GM21786 (cell line): ENCODE results near the gene PTPN23.
"Not testable (repeated sequence)": the region's sequence is repeated elsewhere in the genome, so short reads cannot be mapped to it uniquely, and the experiment has no call there.

Experiments used
- ATAC-seq: cut with Tn5 transposase; IDR thresholded peaks from one replicate; pipeline ENCODE4 v1.9.1; 2021; ENCODE audit not compliant: unreplicated experiment

The PTPN23 gene

DNA sequence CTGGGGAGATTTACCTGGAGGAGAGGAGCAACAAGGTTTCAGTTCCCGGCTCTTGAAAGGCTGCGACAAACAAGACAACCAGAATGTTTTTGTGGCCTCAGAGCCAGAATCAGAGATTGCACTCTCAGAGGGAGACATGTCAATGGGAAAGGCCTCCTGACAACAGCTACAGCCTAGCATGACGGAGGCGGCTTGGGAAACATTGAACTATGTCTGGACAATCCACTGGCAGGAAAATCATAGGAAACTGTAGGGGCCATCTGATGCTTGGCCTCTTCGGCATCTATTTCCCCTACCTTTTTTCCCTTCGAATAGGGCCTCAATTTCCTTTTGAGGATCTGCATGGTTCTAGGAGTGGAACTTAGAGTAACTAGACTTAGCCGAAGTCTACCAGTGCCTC is 13.2 kb upstream of the PTPN23 start:
- no peak for ATAC-seq

DNA sequence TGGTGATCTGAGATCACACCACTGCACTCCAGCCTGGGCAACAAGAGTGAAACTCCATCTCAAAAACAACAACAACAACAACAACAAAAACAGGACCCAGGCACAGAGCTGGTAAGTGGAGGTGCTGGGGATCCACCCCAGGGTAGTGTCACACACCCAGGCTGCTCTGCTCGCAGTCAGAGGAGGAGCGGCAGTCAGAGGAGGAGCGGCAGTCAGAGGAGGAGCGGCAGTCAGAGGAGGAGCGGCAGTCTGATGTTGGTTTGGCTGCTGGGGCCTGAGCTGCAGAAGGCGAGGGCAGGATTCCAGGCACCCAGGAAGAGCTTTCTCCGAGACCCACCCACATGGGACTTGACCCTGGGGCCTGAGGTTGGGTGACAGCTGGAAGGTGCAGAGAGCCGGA is 10.8 kb upstream of the PTPN23 start:
- not testable (repeated sequence) for ATAC-seq

GRCh38 chr3:47370887-47371697 is 9.7 kb upstream of the PTPN23 start:
- no peak for ATAC-seq

- no peak for ATAC-seq
Measured at GRCh38 chr3:47374587-47374986, 6.2 kb upstream of the PTPN23 start.

DNA sequence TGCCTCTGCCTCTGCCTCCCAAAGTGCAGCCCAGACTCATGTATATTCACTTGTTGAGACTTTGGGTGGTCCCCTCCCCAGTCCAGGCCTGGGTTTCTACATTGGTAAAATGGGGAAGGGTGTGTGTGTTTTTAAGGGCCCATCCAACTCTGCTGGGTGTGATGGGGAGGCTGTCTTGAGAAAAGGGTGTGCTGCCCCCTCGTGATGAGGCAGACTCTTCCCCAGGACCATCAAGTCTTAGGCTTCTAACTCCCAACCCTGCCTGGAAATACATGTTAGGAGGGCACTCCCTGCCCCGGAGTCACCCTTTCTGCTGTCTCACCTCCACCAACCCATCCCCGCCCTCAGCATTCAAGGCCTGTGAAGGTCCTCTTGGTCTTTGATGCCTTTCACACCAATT is 4.4 kb upstream of the PTPN23 start:
- ATAC-seq: no peak

DNA sequence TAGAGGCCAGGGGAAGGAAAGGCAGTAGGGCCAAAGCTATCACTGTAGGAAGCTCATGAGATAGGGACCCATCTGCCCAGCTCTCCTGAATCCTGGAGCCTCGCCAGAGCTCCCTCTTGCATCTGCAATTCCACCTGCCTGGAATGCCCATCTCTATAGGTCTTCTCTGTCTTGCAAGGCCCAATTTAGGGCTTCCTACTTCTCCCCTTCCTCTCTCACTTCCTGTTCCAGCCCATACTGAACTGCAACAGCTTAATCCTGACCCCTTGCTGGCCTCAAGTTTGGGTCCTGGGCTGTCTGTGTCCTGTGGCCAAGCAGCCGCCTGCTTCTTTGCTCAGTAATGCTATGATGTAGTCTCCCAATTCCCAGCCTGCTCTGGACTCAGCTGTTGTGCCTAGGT is 3.6 kb upstream of the PTPN23 start:
- ATAC-seq: no peak

DNA sequence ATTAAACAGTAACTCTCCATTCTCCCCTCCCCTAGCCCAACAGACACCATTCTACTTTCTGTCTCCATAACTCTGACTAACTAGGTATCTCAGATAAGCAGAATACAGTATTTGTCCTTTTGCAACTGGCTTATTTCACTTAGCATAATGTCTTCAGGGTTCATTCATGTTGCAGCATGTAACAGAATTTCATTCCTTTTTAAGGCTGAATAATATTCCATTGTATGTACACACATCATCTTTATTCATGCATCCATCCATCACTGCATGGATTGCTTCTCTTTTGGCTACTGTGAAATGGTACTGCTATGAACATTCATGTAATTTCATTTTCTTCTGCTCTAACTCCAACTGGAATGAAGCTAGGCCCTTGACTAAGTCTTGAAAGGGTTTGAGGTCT is 2.0 kb upstream of the PTPN23 start:
- no peak for ATAC-seq

DNA sequence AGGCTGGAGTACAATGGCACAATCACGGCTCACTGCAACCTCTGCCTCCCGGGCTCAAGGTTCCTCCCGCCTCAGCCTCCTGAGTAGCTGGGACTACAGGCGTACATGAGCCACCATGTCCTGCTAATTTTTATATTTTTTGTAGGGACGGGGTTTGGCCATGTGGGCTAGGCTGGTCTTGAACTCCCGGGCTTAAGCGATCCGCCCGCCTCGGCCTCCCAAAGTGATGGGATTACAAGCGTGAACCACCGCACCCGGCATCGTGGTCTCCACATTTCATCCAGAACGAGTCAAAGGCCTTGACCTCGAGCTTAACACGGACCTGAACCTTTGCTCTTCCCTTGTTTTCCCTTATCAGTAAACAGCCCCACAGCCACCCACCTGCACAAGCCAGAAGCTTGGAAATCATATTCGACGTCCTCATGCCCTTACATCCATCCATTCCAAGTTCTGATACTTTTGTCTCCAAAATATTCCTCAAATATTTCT is 1.4 kb upstream of the PTPN23 start:
- no peak for ATAC-seq

DNA sequence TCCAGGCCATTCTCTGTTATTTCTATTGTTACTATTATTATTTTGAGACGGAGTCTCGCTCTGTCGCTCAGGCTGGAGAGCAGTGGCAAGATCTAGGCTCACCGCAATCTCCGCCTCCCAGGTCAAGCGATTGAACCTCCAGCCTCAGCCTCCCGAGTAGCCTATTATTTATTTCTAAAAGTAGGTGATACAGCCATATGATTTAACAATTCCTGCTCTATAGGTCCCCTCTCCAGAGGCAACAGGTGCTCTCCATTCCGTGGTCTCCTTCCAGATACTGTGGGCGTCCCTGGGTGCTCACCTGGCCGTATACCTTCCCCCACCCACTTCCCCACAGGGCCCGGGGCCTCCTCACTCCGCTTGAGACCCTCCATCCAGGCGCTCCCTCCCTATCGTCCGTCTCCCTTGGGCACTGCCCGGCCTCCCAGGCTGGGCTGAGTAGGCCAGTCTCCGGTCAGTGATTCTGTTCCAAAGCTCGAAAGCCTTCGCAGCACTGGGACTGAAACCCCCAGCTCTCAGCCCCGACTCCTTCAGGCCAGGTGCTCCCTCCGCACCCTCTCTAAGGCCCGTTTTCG is 708 bp upstream of the PTPN23 start:
- ATAC-seq: no peak

GRCh38 chr3:47381317-47382157 is 716 bp downstream of the PTPN23 start:
- peak; percentile 48 for ATAC-seq

GRCh38 chr3:47384425-47384824 is 3.6 kb downstream of the PTPN23 start:
- ATAC-seq: no peak

- no peak for ATAC-seq
Measured at GRCh38 chr3:47385007-47385406, 4.2 kb downstream of the PTPN23 start.

DNA sequence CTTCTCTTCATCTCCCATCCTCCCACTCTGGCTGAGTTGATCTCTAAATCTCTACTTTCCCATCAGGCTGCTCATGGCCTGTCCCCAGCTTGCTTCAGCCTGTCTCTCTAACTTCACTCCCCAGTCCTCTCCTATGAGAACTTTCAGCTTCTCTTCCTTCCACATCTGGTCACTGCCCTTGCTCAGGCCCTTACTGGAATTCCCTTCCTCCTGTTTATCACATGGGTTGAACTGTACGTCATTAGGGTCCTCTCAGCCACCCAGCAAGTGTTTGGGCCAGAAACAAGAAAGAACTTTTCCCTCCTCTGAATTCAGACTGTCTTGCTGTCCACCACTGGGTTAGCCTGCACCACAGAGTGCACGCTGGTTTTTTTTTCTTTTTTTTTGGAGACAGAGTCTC is 5.0 kb downstream of the PTPN23 start:
- ATAC-seq: no peak

DNA sequence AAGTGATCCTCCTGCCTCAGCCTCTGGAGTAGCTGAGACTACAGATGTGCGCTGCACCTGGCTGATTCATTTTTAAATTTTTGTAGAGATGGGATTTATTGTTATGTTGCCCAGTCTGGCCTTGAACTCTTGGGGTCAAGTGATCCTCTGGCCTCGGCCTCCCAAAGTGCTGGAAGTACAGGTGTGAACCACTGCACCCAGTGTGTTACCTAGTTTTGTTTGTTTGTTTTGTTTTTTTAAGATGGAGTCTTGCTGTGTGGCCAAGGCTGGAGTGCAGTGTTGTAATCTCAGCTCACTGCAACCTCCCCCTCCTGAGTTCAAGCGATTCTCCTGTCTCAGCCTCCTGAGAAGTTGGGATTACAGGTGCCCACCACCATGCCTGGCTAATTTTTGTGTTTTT is 12.1 kb downstream of the PTPN23 start:
- no peak for ATAC-seq

GRCh38 chr3:47394140-47394870 is 13.5 kb downstream of the PTPN23 start:
- ATAC-seq: no peak

GRCh38 chr3:47394881-47395280 is 14.1 kb downstream of the PTPN23 start:
- ATAC-seq: no peak

GRCh38 chr3:47398228-47398627 is 17.4 kb downstream of the PTPN23 start:
- ATAC-seq: no peak

DNA sequence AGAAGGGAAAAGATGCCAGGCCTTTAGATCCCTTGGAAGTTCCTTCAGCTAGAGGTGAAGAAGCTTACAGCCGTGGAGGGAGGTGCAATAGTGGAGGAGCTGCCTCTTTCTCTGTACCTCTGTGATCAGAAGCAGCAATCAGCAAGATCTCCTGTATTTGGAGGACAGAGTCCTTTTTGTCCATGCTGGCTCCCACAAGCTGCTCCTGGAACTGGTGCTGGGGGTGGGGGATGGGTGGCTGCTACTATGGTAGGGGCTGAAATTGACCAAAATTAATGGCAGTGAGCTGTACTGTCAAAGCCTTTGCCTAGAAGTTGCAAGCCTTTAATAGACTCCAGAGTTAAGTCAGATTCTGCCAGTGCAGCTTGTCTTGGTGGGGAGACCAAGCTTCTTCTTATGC is 18.2 kb downstream of the PTPN23 start:
- no peak for ATAC-seq

DNA sequence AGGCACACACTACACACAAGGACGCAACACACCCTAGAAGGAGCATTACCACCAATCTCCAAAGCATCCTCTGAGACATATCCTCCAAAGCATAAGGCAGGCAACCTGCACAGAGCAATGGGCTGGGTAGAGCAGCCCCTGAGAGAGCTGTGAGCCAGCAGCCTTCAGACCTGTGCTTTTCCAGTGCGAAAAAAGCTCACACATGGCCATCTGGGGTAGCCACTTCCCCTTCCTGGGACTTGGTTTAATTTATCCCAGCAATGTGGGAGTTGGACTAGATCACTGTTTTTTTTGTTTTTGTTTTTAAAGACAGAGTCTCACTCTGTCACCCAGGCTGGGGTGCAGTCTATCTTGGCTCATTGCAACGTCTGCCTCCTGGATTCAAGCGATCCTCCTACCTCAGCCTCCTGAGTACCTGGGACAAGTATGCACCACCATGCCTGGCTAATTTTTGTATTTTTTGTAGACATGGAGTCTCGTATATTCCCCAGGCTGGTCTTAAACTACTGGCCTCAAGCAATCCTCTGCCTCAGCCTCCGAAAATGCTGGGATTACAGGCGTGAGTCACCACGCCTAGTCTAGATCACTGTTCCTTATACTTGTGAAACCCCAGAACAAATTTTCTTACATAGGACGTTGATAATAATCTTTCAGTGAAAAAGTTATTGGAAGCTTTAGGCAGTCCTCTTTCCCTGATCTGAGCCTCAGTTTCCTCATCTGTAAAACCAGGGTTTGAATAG is 18.9 kb downstream of the PTPN23 start:
- ATAC-seq: no peak

GRCh38 chr3:47404431-47404876 is 23.6 kb downstream of the PTPN23 start:
- no peak for ATAC-seq
